Type B pancreatic cell (in vitro differentiated cells): Measurements from ENCODE around the gene PKLR. TPM values are rescaled to one million over a fixed set of nuclear protein-coding genes. Genes with fewer than 3 reads are reported as not detected.

Experiments
- DNase-seq: peaks from one replicate; pipeline ENCODE4 v3.0.0; 2021; ENCODE audit warnings: mixed read lengths; ENCODE audit not compliant: unreplicated experiment; ENCODE audit errors: extremely low spot score
- H3K27ac Mint-ChIP-seq: 2 replicates; pipeline ENCODE4 v1.8.0; 2021; ENCODE audit warnings: mild to moderate bottlenecking, mixed read lengths
- H3K27me3 Mint-ChIP-seq: 2 replicates; pipeline ENCODE4 v1.8.0; 2021; ENCODE audit warnings: mixed read lengths
- H3K36me3 Mint-ChIP-seq: 2 replicates; pipeline ENCODE4 v1.8.0; 2021; ENCODE audit warnings: mixed read lengths
- H3K4me1 Mint-ChIP-seq: one replicate; pipeline ENCODE4 v1.8.0; 2021; ENCODE audit warnings: mixed read lengths; ENCODE audit not compliant: unreplicated experiment
- H3K4me3 Mint-ChIP-seq: 2 replicates; pipeline ENCODE4 v1.8.0; 2021; ENCODE audit warnings: mild to moderate bottlenecking, mixed read lengths
- H3K9me3 Mint-ChIP-seq: 2 replicates; pipeline ENCODE4 v1.8.0; 2021; ENCODE audit warnings: mixed read lengths
- total RNA-seq: library from RNA; stranded (reverse); gene quantifications from 2 replicates; pipeline ENCODE4 v1.2.1, GENCODE V29; 2021; ENCODE audit warnings: low replicate concordance
- TF ChIP-seq, protein P1 (sequence below): fragments of 200-600 bp; sonication (generic); conservative IDR thresholded peaks from 2 replicates; pipeline ENCODE4 v1.5.0; 2021; ENCODE audit warnings: antibody characterized with exemption, mild to moderate bottlenecking

The PKLR gene
- total RNA-seq, 1 donor from 2014 or later: 1.0 TPM

GRCh38 chr1:155320661-155321617, 19.7 kb upstream of the PKLR start, which contains the start of gene RUSC1:
TSS of gene RUSC1 (plus strand) at chr1:155320894. CDS start at chr1:155321774, 880 bp downstream.
- Mint-ChIP-seq H3K4me1 (peaks cover 24% of the 10 kb centered on the region), H3K9me3 (no peaks in the 10 kb centered on the region), H3K27ac (peak within 1 kb of the TSS; percentile 46), H3K4me3 (peak within 1 kb of the TSS; percentile 83), H3K27me3 (no peaks in the 10 kb centered on the region), H3K36me3 (no peaks in the 10 kb centered on the region)
- TF ChIP-seq, protein P1, sequence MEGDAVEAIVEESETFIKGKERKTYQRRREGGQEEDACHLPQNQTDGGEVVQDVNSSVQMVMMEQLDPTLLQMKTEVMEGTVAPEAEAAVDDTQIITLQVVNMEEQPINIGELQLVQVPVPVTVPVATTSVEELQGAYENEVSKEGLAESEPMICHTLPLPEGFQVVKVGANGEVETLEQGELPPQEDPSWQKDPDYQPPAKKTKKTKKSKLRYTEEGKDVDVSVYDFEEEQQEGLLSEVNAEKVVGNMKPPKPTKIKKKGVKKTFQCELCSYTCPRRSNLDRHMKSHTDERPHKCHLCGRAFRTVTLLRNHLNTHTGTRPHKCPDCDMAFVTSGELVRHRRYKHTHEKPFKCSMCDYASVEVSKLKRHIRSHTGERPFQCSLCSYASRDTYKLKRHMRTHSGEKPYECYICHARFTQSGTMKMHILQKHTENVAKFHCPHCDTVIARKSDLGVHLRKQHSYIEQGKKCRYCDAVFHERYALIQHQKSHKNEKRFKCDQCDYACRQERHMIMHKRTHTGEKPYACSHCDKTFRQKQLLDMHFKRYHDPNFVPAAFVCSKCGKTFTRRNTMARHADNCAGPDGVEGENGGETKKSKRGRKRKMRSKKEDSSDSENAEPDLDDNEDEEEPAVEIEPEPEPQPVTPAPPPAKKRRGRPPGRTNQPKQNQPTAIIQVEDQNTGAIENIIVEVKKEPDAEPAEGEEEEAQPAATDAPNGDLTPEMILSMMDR: no peak
- DNase-seq: no peak

DNA sequence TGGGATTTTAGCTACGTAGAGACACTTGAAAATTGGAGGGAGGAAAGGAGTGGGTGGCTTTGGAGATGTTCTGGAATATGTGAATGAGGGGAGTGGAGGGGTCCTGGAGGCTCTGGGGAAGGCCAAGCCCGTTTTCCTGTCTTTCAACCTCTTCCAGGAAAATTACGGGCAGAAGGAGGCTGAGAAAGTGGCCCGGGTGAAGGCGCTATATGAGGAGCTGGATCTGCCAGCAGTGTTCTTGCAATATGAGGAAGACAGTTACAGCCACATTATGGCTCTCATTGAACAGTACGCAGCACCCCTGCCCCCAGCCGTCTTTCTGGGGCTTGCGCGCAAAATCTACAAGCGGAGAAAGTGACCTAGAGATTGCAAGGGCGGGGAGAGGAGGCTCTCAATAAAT, 19.0 kb upstream of the PKLR start:
- peaks cover 19% of the 10 kb centered on the region for H3K4me1 Mint-ChIP-seq
- H3K36me3 Mint-ChIP-seq: no peaks in the 10 kb centered on the region
- peak overlapping the region; percentile 9 for H3K27ac Mint-ChIP-seq
- no peaks in the 10 kb centered on the region for H3K27me3 Mint-ChIP-seq
- TF ChIP-seq, protein P1: no peak
- peak overlapping the region; percentile 83 for H3K4me3 Mint-ChIP-seq
- H3K9me3 Mint-ChIP-seq: no peaks in the 10 kb centered on the region
- DNase-seq: no peak

DNA sequence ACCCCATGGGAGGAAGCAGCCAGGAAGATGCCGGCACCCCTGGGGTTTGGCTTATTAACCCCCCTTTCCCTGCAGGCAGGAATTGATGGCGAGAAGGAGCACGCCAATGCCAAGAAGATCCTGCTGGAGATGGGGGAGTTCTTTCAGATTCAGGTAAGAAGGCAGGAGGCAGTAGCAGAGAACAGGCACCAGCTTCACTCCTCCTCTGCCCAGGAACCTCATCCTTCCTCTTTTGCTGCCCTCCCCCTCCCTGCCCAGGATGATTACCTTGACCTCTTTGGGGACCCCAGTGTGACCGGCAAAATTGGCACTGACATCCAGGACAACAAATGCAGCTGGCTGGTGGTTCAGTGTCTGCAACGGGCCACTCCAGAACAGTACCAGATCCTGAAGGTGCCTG, 18.3 kb upstream of the PKLR start:
- Mint-ChIP-seq H3K4me1 (peaks cover 19% of the 10 kb centered on the region), H3K9me3 (no peaks in the 10 kb centered on the region), H3K27ac (no peak overlapping the region), H3K27me3 (no peaks in the 10 kb centered on the region), H3K36me3 (no peaks in the 10 kb centered on the region), H3K4me3 (peak overlapping the region; percentile 83)
- TF ChIP-seq, protein P1: no peak
- DNase-seq: no peak

DNA sequence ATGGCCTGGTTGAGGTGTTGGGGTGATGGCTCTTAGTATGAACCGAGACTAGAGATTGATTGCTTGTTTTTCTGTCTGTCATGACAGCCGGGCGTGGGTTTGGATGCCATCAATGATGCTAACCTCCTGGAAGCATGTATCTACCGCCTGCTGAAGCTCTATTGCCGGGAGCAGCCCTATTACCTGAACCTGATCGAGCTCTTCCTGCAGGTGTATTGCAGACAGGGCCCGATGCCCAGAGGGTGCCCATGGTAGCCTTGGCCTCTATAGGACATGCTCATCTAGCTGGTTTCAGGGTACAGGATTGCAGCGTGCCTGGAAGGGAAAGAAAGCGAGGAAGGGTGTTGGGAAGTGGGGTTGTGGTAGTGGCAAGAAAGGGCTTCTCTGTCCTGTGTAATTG, 16.8 kb upstream of the PKLR start:
- peaks cover 5% of the 10 kb centered on the region for H3K36me3 Mint-ChIP-seq
- TF ChIP-seq, protein P1: no peak
- DNase-seq: no peak
- H3K4me1 Mint-ChIP-seq: peaks cover 19% of the 10 kb centered on the region
- H3K9me3 Mint-ChIP-seq: no peaks in the 10 kb centered on the region
- no peaks in the 10 kb centered on the region for H3K27me3 Mint-ChIP-seq
- H3K27ac Mint-ChIP-seq: no peak overlapping the region
- H3K4me3 Mint-ChIP-seq: no peak overlapping the region

GRCh38 chr1:155316922-155317321, 15.7 kb upstream of the PKLR start:
- no peaks in the 10 kb centered on the region for H3K9me3 Mint-ChIP-seq
- DNase-seq: no peak
- peaks cover 11% of the 10 kb centered on the region for H3K36me3 Mint-ChIP-seq
- peaks cover 13% of the 10 kb centered on the region for H3K4me1 Mint-ChIP-seq
- no peak overlapping the region for H3K4me3 Mint-ChIP-seq
- H3K27me3 Mint-ChIP-seq: no peaks in the 10 kb centered on the region
- no peak overlapping the region for H3K27ac Mint-ChIP-seq
- TF ChIP-seq, protein P1: no peak
